ENCODE data around the gene NUDT13.

GRCh38 chr10:73093922-73094850 lies 16.1 kb upstream of the NUDT13 start:
- TF ChIP-seq CTCF (IDR thresholded peaks at IDR 0.05): no peak
- TF ChIP-seq POLR2A (IDR thresholded peaks at IDR 0.05): no peak
- TF ChIP-seq EP300 (IDR thresholded peaks at IDR 0.05): no peak
